Ammon's horn (tissue), 1 donor: ENCODE results near the gene CRIP2.

Experiments
- DNase-seq: peaks from one replicate; pipeline ENCODE4 v3.0.0-alpha.2; 2016; ENCODE audit warnings: low spot score

CRIP2 gene

DNA sequence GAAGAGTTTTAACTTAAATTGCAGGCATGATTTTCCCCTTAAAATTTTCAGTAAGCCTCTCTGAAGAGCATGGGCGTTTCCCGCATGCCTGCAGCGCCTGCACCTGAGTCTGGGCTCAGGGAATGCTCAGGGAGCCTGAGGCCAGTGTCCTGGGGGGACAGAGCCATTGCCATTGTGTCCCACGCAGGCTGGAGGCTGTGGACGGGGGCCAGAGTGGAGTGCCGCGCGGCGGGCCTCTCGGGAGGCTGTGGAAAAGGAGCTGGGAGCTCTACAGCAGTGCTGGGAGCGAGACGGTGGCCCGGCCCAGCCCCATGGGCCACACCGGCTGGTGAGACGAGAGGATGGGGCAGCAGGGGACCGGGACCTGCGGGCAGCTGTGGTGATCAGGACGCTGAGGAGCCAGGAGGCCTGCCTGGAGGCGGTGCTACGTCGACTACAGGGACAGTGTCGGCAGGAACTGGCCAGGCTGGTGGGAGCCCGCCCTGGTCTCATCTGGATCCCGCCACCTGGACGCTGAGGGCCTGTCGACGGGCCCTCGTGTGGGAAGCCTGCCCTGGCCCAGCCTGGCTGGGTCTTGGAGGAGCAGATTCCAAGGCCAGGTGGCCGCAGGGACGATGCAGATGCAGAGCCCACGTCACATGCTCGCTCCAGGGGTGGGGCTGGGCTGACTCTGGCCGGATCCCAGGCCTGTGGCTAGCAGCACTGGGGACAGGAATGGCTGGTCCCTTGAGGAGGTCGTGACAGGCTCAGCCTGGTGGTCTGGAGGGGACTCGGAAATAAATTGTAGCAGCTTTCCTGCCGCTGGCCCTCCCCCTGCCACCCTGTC is 24.0 kb downstream of the CRIP2 start:
- peak; percentile 74 for DNase-seq

DNA sequence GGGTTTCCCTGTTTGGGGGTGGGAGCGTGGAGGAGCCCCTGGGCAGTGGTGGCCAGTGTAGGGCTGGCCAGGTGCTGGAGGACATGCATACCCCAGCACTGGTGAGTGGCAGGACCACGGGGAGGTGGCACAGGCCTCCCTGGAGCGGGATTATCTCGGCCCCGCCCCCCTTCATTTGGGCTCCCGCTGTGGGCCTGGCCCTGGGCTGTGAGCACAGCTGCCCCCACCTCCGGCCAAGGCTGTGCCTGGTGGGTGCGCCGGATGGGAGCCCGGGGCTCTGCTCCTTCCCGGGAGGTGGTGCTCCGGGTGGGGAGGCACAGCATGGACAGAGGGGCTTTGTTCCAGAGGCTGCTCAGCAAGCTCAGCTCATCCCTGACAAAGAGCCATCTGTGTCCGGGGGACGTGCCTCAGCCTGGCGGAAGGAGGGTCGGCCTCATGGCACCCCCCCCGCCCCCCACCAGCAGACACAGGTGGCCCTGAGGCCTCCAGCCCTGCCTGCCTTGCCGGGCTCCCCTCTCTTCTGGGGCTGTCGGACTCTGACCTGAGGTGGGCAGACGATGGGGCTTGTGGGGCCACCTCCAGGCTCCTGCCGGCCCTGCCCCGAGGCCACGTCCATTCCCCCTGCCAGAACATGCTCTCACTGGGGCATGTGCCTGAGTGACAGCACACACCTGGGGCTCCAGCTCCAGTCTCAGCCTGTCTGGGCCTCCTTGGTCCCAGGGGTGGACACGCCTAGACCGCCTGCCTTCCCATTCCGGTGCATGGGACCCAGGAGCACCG is 24.8 kb downstream of the CRIP2 start:
- DNase-seq, result peak; percentile 96

DNA sequence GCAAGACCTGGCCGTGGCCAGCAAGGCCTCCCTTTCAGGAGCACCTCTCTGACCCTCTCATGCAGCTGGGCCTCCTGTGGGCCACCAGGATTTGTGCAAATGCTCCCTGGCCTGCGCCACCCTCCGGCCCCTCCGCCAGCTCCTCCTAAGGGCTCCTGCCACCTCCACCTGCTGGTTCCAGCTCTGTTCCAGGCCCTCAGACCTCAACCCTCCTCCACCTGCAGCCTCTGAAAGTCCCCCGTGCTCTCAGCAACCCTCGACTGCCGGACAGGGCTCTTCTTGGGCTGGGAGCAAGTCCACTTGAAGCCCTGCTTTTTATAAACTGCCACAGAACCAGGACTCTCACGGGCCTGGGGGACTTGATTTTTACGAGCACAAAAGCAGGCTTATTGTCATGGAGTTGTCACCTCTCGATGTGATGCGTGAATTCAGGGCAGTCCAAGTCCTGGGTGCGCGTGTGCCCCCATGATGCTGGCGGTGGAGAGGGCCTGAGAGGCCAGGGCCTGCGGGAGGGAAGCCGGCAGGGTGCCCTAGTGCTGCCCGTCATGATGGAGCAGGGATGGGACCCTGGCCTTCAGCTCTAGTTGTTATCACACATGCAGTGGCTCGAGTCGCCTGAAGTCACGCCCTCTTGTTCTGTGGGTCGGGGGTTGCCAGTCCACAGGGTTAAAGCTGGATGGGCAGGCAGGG is 25.6 kb downstream of the CRIP2 start:
- no peak for DNase-seq

DNA sequence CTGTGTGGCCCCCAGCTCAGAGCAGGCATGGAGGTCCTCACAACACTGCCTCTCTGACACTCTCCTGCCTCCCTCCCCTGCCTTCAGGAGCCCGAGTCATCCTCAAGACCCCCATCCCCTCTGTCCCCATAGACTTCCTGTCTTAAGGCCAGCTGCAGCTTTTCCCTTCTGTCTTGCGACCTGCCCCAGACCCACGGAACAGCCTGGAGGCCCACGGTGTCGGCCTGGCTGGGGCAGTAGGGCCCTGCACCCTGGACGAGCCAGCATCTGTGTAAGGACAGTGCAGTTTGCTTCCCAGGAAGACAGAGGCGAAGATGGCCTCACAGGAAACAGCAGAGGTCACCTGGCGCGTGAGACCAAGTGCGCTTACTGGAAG is 26.1 kb downstream of the CRIP2 start:
- no peak for DNase-seq

DNA sequence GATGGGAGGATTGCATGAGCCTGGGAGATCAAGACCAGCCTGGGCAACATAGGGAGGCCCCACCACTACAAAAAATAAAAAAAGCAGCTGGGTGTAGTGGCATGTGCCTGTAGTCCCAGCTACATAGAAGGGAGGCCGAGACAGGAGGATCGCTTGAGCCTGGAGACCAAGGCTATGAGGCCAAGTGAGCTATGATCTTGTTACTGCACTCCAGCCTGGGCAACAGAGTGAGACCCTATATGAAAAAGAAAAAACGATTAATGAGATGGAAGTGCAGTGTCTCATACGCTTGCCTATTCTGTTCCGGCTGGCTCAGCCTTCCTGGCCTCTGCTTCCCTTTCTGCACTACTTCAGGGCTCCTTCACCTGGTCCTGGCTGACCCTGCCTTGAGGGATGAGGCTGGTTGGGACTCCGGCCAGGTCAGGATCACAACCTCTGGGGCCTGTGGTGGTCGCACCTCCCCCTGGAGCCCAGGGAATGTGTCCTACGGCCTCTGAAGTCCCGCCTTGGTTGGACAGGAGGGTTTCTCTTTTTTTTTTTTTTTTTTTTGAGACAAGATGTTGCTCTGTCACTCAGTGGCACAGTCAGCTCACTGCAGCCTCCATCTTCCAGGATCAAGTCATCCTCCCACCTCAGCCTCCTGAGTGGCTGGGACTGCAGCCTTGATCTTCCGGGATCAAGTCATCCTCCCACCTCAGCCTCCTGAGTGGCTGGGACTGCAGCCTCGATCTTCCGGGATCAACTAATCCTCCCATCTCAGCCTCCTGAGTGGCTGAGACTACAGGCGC is 27.1 kb downstream of the CRIP2 start:
- no peak for DNase-seq

DNA sequence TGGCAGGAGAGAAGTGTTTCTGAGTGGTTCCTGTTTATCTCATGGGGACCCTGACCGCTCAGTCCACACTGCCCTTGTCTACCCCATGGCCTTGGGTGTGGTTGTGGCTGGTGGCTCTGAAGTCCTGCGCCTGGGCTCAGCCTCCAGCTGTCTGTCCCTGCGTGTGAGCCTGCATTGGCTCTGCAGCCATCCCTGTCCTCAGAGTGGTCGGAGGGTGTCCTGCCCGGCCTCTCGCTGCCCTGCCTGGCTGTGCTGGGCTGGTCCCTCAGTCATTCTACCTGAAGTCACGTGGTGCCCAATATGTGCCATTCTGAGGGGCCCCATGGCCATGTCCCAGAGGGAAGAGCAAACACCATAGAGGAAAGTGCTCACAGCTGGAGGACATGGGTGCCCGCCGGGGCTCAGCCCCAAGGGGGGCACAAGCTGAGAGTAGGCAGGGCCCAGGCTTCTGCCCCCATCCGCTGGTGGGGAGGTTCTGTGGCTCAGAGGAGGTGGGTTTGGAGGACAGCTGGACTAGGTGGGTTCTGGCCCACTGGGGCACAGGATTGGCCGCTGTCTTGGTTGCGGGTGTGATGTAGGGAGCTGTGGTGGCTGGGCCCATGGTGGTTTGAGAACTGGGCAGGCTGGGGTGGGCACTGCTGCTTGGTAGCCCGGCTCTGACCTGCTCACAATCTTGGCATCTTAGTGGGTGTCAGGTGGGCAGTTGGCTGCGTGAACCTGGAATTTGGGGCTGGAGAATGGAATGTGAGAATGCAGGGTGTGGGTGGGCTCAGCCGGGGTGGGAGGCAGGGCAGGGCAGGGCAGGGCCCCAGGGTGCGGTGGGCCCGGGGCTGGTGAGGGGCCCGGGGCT is 28.1 kb downstream of the CRIP2 start:
- DNase-seq, result no peak

DNA sequence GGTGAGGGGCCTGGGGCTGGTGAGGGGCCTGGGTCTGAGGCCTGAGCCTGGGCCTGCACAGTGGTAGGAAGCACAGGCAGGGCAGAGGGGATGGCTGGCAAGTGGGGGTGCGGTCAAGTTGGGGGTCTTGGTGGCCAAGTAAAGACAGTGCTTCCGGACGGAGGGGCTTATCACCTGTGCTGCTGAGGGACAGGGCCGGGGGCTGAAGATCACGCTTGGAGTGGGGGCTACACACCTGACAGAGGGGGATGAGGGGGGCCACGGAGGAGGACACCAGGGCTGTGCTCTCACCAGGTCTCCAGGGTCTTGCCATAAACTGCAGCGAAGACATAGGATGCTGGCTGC is 28.6 kb downstream of the CRIP2 start:
- DNase-seq, result no peak

DNA sequence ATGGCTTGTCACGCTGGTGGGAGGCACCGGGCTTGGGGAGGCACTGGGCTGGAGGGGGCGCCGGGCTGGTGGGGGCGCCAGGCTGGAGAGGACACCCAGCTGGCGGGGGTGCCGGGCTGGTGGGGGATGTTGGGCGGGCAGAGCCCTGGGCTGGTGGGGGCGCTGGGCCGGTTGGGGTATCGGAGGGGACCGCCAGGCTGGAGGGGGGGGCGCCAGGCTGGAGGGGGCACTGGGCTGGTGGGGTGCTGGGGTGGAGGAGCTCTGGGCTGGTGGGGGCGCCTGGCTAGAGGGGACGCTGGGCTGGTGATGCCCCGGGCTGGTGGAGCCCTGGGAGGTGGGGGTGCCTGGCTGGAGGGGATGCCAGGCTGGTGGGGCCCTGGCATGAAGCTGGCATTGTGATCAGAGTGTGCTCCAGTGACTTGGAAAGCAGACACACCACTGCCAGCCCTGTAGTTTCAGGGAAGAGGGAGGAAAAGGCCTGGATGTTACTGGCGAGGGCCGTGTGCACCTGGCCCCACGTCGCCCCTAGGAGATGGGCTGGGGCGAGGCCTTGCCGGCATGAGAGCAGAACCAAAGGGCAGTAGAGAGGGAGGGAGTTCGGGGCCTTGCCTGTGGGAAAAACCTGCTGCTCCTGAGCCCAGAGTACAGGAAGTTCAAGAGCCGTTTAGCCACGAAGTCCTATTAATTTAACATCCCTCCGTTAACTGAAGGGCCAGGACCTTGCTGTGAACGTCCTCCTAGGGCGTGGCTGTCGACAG is 29.5 kb downstream of the CRIP2 start:
- no peak for DNase-seq

DNA sequence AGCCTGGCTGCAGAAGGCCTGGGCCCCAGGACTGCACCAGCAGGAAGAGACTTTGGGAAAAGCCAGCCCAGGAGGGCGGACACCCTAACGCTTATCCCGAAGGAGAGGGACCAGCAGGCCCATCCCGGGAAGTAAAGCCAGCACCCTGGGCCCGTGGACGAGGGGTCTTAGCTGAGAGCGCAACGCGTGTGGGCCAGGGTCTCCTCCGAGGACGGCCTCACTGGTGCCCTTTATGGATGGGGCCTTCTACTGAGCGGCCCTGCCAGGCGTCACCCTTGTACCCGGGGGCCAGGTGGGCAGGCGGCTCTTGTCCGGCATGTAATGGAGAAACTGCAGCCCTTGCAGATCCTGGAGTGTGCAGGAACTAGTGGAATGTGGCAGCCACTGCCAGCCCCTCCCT is 30.5 kb downstream of the CRIP2 start:
- no peak for DNase-seq

DNA sequence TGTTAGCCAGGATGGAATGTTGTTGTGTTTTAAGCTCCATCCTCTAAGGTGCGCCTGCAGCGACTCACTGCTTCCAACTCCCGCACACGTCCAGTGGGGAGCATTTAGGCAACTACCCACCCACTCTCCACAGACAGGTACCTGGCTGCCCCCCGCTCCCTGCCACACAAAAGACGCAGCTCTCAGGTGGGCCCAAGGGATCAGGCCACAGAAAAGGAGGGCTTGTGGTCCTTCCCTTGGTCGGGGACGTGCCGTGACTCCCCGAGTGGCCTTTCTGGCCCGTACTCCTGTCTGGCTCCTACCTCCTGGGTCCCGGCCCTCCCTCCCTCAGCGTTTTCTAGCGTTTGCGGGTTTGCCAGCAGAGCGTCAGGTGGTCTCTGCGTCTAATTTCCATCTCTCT is 32.6 kb downstream of the CRIP2 start:
- no peak for DNase-seq

DNA sequence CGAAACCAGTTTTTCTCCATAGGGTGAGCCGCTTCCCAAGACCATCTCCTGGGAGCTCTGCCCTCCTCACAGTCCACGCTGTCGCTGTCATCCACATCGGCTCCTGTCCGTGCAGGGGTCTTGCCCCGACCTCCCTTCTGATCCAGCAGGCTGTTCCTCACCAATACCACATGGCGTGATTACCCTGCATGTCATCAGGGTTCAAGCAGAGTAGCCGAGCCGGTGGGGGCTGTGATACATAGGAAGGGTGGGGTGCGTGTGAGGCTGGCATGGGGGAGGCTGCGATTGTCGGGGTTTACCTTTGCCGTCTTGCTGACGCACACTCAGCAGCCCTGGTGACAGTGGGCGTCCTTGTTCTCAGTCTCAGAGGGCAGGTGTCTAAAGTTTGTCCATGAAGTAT is 33.4 kb downstream of the CRIP2 start:
- no peak for DNase-seq

DNA sequence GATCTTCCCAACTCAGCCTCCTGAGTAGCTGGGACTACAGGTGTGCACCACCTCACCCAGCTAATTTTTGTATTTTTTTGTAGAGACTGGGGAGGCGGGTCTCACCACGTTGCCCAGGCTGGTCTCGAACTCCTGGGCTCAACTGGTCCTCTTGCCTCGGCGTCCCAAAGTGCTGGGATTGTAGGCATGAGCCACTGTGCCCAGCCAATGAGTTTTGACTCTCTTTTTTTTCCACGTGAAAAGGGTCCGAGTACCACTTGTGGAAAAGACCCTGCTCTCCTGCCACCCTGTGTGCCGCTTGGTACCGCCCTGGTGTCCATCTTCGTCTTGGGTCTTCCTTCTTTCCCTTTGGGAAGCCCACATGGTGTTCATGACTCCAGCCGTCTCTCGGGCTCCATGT is 34.0 kb downstream of the CRIP2 start:
- no peak for DNase-seq

DNA sequence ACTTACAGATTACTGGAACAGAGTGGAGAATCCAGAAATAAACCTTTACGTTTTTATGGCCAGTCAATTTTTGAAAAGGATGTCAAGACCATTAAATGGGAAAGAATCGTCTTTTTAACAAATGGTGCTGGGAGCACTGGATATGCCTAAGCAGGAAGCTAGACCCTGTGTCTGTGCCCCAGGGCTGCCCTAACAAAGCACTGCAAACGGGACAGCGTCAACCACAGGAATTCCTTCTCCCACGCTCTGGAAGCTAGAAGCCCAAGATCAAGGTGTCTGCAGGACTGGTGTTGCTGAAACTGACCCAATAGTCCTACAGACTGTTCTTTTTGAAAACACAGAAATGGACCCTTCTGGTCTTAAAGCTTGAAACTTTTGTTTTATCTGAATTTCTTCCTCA is 42.5 kb downstream of the CRIP2 start:
- DNase-seq, result no peak

DNA sequence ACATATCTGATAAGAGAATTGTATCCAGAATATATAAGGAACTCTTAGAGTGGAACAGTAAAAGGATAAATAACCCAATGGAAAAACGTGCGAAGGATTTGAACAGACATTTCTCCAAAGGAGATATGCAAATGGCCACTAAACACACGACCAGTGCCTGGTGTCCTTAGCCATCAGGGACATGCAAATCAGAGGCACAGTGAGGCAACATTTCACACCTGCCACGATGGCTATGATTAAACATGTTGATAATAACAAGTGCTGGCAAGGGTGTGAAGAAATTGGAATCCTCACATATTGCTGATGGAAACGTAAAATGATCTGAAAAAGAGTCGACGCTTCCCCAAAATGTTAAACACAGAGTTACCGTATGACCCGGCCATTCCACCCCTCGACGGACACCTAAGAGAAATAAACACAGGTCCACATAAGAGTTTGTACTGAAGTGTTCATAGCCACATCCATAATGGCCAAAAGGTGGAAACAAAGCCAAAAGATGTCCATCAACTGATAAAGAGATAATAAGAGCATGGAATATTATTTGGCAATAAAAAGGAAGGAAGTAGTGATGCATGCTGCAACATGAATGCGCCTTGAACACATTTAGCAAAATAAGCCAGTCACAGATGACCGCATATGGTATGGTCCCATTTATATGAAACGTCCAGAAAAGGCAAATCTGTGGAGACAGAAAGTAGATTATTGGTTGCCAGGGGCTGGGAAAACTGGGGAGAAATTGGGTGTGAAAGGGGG is 45.5 kb downstream of the CRIP2 start:
- DNase-seq, result no peak

DNA sequence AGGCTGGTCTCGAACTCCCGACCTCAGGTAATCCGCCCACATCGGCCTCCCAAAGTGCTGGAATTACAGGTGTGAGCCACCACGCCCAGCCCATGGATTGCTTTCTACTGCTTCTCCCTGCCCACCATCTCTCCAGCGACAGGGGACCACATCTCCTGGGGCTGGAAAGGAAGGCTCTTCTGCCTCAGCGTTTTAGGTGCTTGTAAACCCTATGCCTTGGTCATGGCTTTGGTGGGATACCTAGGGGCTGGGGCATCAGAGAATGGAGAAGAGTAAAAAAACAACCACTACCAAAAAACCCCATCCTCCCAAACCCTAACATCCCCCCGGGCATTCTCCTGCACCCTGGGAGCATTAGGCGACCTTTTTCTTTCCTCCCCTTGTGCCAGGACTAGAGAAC is 50.7 kb downstream of the CRIP2 start:
- no peak for DNase-seq

DNA sequence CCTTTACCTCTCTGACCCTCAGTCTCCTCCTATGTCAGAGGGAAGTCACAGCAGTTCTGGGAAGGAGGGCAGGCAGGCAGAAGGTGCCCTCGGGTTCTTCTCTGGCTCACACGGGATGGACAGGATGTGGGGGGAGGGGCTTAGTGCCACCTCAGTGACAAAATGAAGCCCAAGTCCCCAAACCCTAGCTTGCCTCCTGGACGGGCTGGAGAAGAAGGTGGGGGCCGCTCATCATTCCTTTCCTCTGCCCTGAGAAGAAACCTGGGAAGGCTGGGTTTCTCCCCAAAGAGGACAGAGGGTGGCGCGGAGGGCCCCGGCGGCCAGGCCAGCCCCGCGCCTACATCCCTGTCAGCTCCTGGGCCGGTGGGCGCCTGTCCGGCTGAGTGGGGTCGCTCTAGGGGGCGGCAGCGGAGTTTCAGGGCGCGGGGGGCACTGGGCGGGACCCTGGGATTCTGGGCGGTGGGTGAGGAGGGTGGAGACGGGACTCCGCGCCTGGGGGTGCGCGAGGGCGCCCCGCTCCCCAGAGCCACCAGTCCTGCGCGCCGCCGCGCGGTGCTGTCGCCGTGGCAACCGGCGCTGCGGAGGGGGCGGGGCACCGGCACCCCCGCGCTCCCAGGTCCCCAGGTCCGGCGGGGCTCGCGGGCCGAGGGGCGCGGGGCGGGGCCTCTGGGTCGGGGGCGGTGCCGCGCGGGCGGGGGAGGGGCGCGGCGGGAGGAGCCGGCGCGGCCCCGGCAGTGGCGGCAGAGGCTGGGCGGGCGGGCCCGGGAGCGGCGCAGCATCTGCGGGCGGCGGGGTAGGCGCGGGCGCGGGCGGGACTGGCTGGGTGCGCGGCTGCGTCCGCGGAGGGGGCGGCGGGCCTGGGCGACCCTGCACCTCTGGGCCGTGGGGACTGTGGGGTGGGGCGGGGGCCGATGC is 51.5 kb downstream of the CRIP2 start, which contains the start of gene TMEM121:
Gene TMEM121 (plus strand): TSS at position 723 of the 915 bp plus-strand sequence. CDS start 2,252 bp downstream, outside the sequence.
- peak; percentile 55 for DNase-seq

DNA sequence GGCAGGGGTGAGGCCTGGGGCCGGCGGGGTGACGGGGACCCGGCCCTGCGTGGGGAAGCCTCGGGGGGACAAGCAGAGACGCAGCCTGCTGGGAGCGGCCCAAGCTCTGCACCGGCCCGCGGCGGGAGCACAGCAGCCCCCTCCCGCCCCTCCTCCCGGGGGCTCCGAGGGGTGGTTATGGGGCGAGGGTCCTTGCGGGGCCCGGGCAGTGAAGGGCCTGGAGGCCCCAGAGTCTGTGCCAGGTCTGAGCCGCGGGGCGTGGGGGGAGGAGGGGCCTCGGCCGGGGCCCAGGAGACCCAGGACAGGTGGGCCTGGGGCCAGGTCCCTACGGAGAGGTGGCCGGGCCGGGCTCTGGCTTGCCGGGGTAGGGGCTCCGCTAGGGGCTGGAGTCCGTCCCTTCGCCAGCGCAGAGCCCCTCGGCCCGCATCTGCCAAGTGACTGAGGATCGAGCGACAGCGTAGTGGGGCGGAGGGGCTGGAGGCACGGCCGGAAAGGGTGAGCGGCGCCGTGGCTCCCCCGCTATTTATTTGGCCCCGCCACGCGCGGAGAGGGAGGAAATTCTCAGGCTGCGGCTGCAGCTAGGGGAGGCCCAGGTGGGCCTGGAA is 52.3 kb downstream of the CRIP2 start:
- DNase-seq, result no peak

DNA sequence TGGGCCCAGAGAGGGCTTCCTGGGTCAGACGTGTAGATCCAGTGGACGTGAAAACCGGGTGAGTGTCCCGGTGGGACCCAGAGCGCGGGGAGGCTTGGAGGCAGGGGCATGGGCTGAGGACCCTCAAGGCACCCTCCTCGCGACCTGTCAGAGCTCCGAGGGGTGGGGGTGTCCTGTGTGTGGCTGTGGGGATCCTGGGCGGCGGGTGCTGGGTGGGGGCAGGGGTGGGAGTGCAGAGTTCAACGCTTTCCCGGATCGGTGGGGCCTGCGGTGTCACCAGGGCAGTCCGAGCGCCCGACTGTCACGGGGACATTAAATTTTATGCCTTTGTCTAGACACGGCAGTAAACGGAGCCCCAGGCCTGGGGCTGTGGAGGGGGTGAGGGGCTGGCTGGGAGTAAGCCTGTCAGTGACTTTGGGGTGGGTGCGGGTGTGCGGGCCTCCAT is 52.8 kb downstream of the CRIP2 start:
- no peak for DNase-seq
